NCI-H1436 treated with DMSO at 0.1 percent for 48 hours (cell line): ENCODE data around the gene TLCD1.

ENCODE experiments used
- DNase-seq: peaks from one replicate; lab custom pipeline; 2025; lab: John Stamatoyannopoulos, UW

The TLCD1 gene

GRCh38 chr17:28712705-28713415 is 13.2 kb downstream of the TLCD1 start:
- no peak for DNase-seq

GRCh38 chr17:28712032-28712704 is 13.9 kb downstream of the TLCD1 start:
- no peak for DNase-seq

GRCh38 chr17:28711723-28712031 is 14.4 kb downstream of the TLCD1 start, which contains the start of gene PROCA1:
Gene PROCA1 (minus strand): TSS chr17:28711888. CDS start chr17:28711660, 228 bp downstream.
- no peak for DNase-seq

DNA sequence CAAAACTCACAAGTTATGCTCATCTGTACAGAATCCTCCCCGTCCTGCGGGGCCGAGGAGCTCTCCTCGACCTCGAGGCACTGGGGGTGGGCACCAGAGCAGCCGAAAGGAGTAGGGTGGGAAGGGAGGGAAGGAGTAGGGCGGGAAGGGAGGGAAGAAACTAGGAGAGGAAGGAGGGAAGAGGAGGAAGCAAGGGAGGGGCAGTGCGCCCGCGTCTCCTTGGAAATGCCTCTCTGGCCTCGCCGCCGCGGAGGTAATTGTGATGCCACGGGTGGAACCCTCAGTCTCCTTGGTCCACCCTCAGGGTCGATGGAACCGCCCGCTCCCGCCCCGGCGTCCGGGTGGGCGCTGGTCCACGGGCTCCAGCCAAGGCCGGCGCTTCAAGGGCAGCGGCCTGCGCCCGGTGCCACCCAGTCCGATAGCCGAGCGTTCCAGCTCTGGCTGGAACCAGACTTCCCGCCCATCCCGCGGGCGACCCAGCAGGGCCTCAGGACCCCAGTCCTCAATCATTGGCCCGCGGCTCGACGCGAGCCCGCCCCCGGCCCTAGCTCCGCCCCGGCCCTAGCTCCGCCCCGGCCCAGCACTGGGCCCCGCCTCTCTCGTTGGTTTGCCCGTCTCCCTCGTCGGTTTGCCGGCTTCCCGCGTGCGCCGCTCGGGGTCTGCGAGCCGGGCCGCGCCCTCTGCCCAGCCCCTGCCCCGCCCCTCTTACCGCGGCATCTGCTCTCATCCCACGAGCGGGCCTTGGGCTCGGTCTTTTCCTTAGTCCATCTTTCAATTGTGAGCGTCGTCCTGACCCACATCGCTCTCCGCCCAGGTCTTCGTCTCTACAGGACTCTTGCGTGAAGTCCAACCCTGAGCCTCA is 14.9 kb downstream of the TLCD1 start:
- peak; percentile 67 for DNase-seq

- no peak for DNase-seq
Observed at GRCh38 chr17:28707339-28707720, 18.7 kb downstream of the TLCD1 start.

DNA sequence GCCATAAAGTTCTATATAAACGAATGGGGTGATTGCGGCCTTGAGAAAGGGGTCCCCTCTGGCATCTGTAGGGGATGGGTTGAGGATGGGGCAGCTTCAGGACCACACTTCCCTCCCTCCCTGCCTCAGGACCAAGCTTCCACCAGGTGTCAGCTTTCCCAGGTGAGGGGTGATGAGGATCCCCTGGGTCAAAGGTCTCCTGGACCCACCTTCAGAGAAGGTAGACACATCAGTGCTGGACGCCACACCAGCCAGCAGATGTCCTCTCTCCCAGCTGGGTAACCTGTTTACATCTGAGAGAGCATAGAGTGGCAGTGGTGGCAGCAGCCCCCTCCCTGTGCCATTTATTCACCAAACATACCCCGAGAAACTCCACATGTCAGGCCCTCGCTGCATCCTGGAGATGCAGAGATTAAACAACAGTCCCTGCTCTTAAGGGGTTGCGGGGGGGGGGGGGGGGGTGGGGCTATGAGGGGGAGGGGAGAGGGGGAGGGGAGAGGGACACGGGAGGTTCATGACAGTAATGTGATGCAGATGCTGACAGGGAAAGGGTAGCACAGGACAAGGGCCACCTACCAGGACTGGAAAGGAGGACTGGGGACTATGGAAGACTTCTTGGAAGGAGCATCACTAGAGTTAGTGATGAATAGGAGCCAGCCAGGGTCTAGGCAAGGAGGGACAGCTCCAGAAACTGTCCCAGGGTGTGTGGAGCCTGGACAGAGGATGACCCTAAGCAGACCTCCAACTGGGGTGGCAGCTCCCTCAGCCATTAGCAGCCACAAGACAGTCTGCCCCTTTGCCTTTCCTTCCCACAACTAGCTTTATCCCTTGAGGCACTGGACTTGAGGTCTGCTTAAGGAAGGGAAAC is 19.3 kb downstream of the TLCD1 start:
- DNase-seq: no peak

- DNase-seq: no peak
Observed at GRCh38 chr17:28705728-28706334, 20.2 kb downstream of the TLCD1 start.

- no peak for DNase-seq
Observed at GRCh38 chr17:28705074-28705659, 20.9 kb downstream of the TLCD1 start.

- DNase-seq: no peak
Observed at GRCh38 chr17:28704219-28704858, 21.7 kb downstream of the TLCD1 start.

- DNase-seq: no peak
Observed at GRCh38 chr17:28703552-28704218, 22.3 kb downstream of the TLCD1 start.

- DNase-seq: no peak
Observed at GRCh38 chr17:28702752-28703150, 23.3 kb downstream of the TLCD1 start.

DNA sequence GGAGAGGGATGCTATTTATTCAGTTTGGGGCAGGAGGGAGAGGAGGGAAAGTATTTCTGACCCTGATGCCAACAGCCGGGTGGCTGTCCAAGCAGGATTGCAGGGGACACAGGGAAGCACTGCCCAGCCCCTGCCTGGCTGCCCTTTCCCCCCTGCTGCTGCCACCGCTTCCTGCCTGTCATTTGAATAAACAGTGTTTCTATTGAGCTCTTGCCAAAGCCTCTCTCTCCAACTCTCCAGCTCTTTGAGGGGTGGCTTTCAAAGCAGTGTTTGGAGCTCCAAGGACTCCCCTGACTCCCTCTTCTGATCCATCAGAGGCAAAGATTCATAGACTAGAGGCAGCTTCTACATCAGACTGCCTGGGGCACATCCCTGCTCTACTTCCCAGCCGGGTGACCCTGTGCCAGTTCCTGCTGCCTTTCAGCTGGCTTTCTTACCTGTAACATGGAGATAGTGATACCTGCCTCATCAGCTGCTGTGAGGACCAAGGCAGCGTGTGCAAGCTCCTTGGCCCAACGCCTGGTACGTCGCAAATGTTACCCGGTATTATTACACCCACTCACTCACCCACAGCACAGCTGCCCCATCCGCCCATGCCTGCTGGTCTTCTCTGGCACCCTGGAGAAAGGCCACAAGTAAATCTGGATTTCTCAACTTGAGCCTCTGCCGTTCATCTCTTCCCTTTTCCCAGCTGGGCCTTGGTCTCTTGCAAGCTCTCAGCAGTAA is 23.8 kb downstream of the TLCD1 start:
- no peak for DNase-seq

- DNase-seq: no peak
Observed at GRCh38 chr17:28700830-28701492, 25.1 kb downstream of the TLCD1 start.

GRCh38 chr17:28700278-28700677 is 25.8 kb downstream of the TLCD1 start:
- DNase-seq: no peak

DNA sequence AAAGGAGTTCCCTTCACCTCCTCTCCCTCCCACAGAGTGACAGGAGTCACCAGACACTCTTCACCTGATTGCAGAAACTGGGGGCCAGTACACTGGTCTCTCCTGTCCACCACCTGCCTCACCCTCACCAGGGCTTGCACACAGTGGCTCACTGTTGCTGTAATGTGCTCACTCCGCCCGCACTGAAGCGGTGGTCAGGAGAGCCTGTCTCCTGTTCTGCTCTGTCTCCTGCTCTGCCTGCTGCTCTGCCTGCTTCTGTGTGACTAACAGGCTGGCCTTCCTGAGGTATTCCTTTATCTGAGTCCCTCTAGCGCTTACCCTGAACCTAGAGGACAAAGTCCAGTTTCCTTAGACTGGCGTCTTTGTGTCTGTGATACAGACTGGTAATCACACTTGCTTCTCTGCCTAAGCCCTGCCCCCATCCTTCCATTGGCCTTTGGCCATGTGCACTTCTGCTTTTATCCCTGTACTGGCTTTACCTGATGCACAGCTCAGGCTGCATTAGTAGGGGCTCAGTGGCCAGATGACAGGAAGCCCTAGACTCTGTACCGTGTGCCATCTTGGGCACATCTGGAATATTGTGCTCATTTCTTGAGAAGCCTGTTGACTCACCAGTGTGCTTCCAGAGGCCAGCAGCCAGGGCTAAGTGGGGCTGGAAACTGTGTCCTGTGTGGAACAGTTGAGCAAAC is 27.6 kb downstream of the TLCD1 start:
- DNase-seq: no peak

- no peak for DNase-seq
Observed at GRCh38 chr17:28693869-28694268, 32.2 kb downstream of the TLCD1 start.

GRCh38 chr17:28689011-28689410 is 37.0 kb downstream of the TLCD1 start:
- no peak for DNase-seq

- no peak for DNase-seq
Observed at GRCh38 chr17:28688481-28688880, 37.6 kb downstream of the TLCD1 start.
